Fibroblast of the conjunctiva (primary cell): Measurements from ENCODE around the gene TENM4.

Experiments
- DNase-seq: peaks from one replicate; pipeline ENCODE4 v3.0.0-alpha.2; 2010; ENCODE audit warnings: low read depth

The TENM4 gene

GRCh38 chr11:79418241-79418640 lies 22.6 kb downstream of the TENM4 start:
- DNase-seq: no peak

- no peak for DNase-seq
Measured at GRCh38 chr11:79417069-79417920, 23.5 kb downstream of the TENM4 start.

GRCh38 chr11:79415912-79416311 lies 24.9 kb downstream of the TENM4 start:
- no peak for DNase-seq

- DNase-seq: no peak
Measured at GRCh38 chr11:79415411-79415810, 25.4 kb downstream of the TENM4 start.

GRCh38 chr11:79414644-79415317 lies 26.0 kb downstream of the TENM4 start:
- DNase-seq: peak; percentile 55

GRCh38 chr11:79414041-79414440 lies 26.8 kb downstream of the TENM4 start:
- DNase-seq: no peak

- DNase-seq: peak; percentile 91
Measured at GRCh38 chr11:79413268-79413667, 27.6 kb downstream of the TENM4 start.

GRCh38 chr11:79412761-79413160 lies 28.1 kb downstream of the TENM4 start:
- DNase-seq: no peak

GRCh38 chr11:79409330-79409729 lies 31.5 kb downstream of the TENM4 start:
- no peak for DNase-seq

- no peak for DNase-seq
Measured at GRCh38 chr11:79406376-79406775, 34.5 kb downstream of the TENM4 start.

GRCh38 chr11:79404806-79405205 lies 36.0 kb downstream of the TENM4 start:
- DNase-seq: no peak

- peak; percentile 13 for DNase-seq
Measured at GRCh38 chr11:79404325-79404724, 36.5 kb downstream of the TENM4 start.

- DNase-seq: no peak
Measured at GRCh38 chr11:79403839-79404238, 37.0 kb downstream of the TENM4 start.

- no peak for DNase-seq
Measured at GRCh38 chr11:79402912-79403311, 37.9 kb downstream of the TENM4 start.

GRCh38 chr11:79400717-79401330 lies 40.0 kb downstream of the TENM4 start:
- DNase-seq: peak; percentile 21

- no peak for DNase-seq
Measured at GRCh38 chr11:79400206-79400605, 40.6 kb downstream of the TENM4 start.

- DNase-seq: no peak
Measured at GRCh38 chr11:79397252-79397651, 43.6 kb downstream of the TENM4 start.

- DNase-seq: no peak
Measured at GRCh38 chr11:79396674-79397073, 44.2 kb downstream of the TENM4 start.

- no peak for DNase-seq
Measured at GRCh38 chr11:79396001-79396400, 44.8 kb downstream of the TENM4 start.

GRCh38 chr11:79393362-79394043 lies 47.3 kb downstream of the TENM4 start:
- DNase-seq: no peak

GRCh38 chr11:79392161-79392560 lies 48.7 kb downstream of the TENM4 start:
- DNase-seq: no peak

GRCh38 chr11:79390923-79391322 lies 49.9 kb downstream of the TENM4 start:
- DNase-seq: no peak
